ENCODE results near the gene BBS9. TPM values are rescaled to one million over a fixed set of nuclear protein-coding genes. Genes with fewer than 3 reads are reported as not detected.

BBS9 gene
- total RNA-seq, 1 donor from 2014 or later = 18.6 TPM

DNA sequence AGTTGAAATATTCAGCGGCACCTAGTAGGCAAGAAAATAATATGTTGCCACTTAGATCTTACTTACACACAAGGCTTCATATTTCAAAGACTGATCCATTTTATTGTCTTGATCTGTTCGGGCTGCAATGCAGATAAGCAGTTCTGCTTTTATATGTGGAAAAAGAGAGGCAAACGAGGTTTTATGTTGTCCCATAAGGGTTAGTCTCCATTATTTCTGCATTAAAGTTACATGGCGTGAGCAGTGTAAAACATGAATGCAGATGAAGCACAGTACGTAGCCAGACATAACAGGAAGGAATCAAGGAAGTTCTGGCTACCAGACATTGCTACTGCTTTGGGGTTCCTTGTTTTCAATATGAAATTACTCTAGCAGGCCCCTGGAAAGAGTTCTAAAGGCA lies 224.8 kb downstream of the BBS9 start:
- Mint-ChIP-seq H3K27ac (no peak overlapping the region), H3K27me3 (no peaks in the 10 kb centered on the region), H3K36me3 (ENCODE audit: low read depth) (peaks cover 11% of the 10 kb centered on the region), H3K4me1 (no peaks in the 10 kb centered on the region), H3K4me3 (no peak overlapping the region), H3K9me3 (no peaks in the 10 kb centered on the region)
- intact Hi-C loops (cut with micrococcal nuclease) = no loop called here
- DNase-seq (no peak), ATAC-seq (ENCODE audit: low read depth) (no peak)
- POLR2A ChIA-PET = no interaction called here
- CTCF ChIA-PET = no interaction called here
- TF ChIP-seq, protein P1, sequence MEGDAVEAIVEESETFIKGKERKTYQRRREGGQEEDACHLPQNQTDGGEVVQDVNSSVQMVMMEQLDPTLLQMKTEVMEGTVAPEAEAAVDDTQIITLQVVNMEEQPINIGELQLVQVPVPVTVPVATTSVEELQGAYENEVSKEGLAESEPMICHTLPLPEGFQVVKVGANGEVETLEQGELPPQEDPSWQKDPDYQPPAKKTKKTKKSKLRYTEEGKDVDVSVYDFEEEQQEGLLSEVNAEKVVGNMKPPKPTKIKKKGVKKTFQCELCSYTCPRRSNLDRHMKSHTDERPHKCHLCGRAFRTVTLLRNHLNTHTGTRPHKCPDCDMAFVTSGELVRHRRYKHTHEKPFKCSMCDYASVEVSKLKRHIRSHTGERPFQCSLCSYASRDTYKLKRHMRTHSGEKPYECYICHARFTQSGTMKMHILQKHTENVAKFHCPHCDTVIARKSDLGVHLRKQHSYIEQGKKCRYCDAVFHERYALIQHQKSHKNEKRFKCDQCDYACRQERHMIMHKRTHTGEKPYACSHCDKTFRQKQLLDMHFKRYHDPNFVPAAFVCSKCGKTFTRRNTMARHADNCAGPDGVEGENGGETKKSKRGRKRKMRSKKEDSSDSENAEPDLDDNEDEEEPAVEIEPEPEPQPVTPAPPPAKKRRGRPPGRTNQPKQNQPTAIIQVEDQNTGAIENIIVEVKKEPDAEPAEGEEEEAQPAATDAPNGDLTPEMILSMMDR (IDR thresholded peaks at IDR 0.05) = no peak

DNA sequence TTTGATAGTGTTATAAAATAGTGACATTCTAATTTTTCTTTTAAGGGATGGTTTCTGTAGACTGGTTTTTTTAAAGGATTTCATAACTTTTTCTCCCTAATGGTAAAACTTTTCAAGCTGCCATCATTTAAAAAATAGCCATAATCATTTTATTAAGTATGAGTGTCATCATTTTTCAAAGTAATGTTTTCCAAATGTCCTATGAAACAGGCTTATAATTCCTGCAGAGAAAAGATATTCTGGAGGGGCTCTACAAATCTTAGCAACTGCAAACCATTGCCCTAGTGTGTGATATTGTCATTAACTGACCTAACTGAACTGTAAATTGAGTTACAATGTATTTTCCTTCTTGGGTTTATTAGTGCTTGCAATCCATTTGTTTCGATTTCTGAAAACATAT lies 226.0 kb downstream of the BBS9 start:
- Mint-ChIP-seq H3K4me1 (no peaks in the 10 kb centered on the region), H3K36me3 (ENCODE audit: low read depth) (peaks cover 6% of the 10 kb centered on the region), H3K27me3 (no peaks in the 10 kb centered on the region), H3K4me3 (no peak overlapping the region), H3K9me3 (no peaks in the 10 kb centered on the region), H3K27ac (no peak overlapping the region)
- DNase-seq (no peak), ATAC-seq (ENCODE audit: low read depth) (no peak)
- TF ChIP-seq, protein P1 (IDR thresholded peaks at IDR 0.05) = no peak
- intact Hi-C loops (cut with micrococcal nuclease) = no loop called here
- CTCF ChIA-PET = no interaction called here
- POLR2A ChIA-PET = no interaction called here

DNA sequence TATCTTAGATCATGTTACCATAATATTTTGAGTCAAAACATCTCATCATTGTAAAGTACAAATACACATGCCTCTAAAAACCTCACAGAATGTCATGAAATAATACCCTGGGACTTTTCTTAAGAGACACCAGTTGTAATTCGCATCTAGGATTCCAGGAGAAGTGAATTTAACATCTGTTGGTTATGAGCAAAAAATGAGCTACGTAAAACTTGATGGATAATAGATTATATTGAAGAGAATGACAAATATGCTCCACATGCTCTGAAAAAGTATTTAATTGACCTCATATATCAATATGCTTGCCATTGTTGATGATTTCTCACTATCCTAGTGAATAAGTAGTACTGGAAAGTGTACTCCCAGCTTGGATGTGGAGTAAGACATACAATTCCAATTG lies 227.0 kb downstream of the BBS9 start:
- intact Hi-C loops (cut with micrococcal nuclease) = no loop called here
- Mint-ChIP-seq H3K9me3 (no peaks in the 10 kb centered on the region), H3K4me1 (no peaks in the 10 kb centered on the region), H3K27ac (no peak overlapping the region), H3K4me3 (no peak overlapping the region), H3K27me3 (no peaks in the 10 kb centered on the region), H3K36me3 (ENCODE audit: low read depth) (peaks cover 4% of the 10 kb centered on the region)
- TF ChIP-seq, protein P1 (IDR thresholded peaks at IDR 0.05) = no peak
- ATAC-seq (ENCODE audit: low read depth) = no peak
- ChIA-PET POLR2A (no interaction called here), CTCF (no interaction called here)
- no peak for DNase-seq

DNA sequence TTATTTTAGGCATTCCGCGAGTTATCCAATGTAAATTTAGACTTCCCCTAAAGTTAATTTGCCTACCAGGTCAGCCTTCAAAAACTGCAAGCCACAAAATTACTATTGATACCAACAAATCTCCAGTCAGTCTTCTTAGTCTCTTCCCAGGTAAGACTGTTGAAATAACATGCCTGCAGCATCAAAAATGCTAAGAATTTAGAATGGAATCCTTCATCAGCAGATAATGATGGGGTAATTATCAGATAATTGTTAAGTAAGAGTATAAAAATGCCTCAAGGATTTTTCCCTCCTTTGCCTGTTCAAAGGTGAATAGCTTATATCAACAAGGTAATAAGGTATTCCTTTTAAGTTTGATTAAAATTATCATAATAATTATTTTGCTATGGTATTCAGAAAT lies 228.5 kb downstream of the BBS9 start:
- DNase-seq (no peak), ATAC-seq (ENCODE audit: low read depth) (no peak)
- TF ChIP-seq, protein P1 (IDR thresholded peaks at IDR 0.05) = no peak
- intact Hi-C loops (cut with micrococcal nuclease) = no loop called here
- Mint-ChIP-seq H3K36me3 (ENCODE audit: low read depth) (no peaks in the 10 kb centered on the region), H3K27ac (no peak overlapping the region), H3K4me1 (no peaks in the 10 kb centered on the region), H3K27me3 (no peaks in the 10 kb centered on the region), H3K9me3 (no peaks in the 10 kb centered on the region), H3K4me3 (no peak overlapping the region)
- POLR2A ChIA-PET = no interaction called here
- CTCF ChIA-PET = no interaction called here

DNA sequence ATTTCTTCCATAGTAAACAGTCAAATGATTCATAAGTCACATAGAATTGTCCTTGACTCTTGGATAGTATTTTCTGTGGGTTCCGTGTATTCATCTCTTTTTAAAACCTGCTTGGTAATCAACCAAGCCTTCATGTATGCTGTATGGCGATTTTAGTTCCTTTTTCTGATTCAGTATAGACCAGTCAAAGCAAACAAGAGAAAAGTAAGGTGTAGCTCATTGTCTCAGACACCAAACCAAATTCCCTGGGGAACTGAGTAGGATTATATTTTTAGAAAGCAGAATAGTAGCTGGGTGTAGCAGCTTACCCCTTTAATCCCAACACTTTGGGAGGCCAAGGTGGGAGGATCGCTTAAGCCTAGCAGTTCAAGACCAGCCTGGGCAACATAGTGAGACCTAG lies 240.5 kb downstream of the BBS9 start:
- ChIA-PET CTCF (no interaction called here), POLR2A (no interaction called here)
- intact Hi-C loops (cut with micrococcal nuclease) = no loop called here
- H3K27ac Mint-ChIP-seq = no peak overlapping the region
- TF ChIP-seq, protein P1 (IDR thresholded peaks at IDR 0.05) = no peak
- no peak for DNase-seq
- H3K27me3 Mint-ChIP-seq = no peaks in the 10 kb centered on the region
- no peaks in the 10 kb centered on the region for H3K9me3 Mint-ChIP-seq
- no peak overlapping the region for H3K4me3 Mint-ChIP-seq
- H3K4me1 Mint-ChIP-seq = peaks cover 8% of the 10 kb centered on the region
- peaks cover 39% of the 10 kb centered on the region for H3K36me3 Mint-ChIP-seq (ENCODE audit: low read depth)
- ATAC-seq (ENCODE audit: low read depth) = no peak
